Ammon's horn (tissue), 1 donor: ENCODE results near the gene GPR108.
"Not testable (repeated sequence)": the region's sequence is repeated elsewhere in the genome, so short reads cannot be mapped to it uniquely, and the experiment has no call there.

Experiments used
- DNase-seq: peaks from one replicate; pipeline ENCODE4 v3.0.0-alpha.2; 2016; ENCODE audit warnings: low spot score

The GPR108 gene

GRCh38 chr19:6761053-6761676 is 23.8 kb upstream of the GPR108 start:
- no peak for DNase-seq

- DNase-seq = no peak
These were observed 23.2 kb upstream of the GPR108 start for GRCh38 chr19:6760606-6761005.

- no peak for DNase-seq
These were observed 17.5 kb upstream of the GPR108 start for GRCh38 chr19:6754653-6755463.

GRCh38 chr19:6754136-6754535 is 16.8 kb upstream of the GPR108 start:
- DNase-seq = no peak

GRCh38 chr19:6753178-6754031 is 16.0 kb upstream of the GPR108 start:
- DNase-seq = peak; percentile 27

- no peak for DNase-seq
These were observed 15.1 kb upstream of the GPR108 start for GRCh38 chr19:6752256-6753177.

- no peak for DNase-seq
These were observed 13.8 kb upstream of the GPR108 start for GRCh38 chr19:6751189-6751588.

GRCh38 chr19:6750062-6750461 is 12.7 kb upstream of the GPR108 start:
- no peak for DNase-seq

GRCh38 chr19:6748543-6748942 is 11.2 kb upstream of the GPR108 start:
- not testable (repeated sequence) for DNase-seq

- no peak for DNase-seq
These were observed 8.6 kb upstream of the GPR108 start for GRCh38 chr19:6745965-6746364.

- peak; percentile 61 for DNase-seq
These were observed 7.3 kb upstream of the GPR108 start for GRCh38 chr19:6744381-6745301.

- DNase-seq = no peak
These were observed 6.5 kb upstream of the GPR108 start for GRCh38 chr19:6743714-6744380.

- DNase-seq = no peak
These were observed 5.7 kb upstream of the GPR108 start for GRCh38 chr19:6743066-6743465.

- no peak for DNase-seq
These were observed 3.4 kb upstream of the GPR108 start for GRCh38 chr19:6740589-6741343.

- no peak for DNase-seq
These were observed 2.7 kb upstream of the GPR108 start for GRCh38 chr19:6739883-6740588.

- peak; percentile 90 for DNase-seq
These were observed 2.1 kb upstream of the GPR108 start, which contains the start of gene TRIP10 for GRCh38 chr19:6739390-6739882. TRIP10 (plus strand) TSS chr19:6739680; CDS start chr19:6739762, 82 bp downstream.

GRCh38 chr19:6738787-6739389 is 1.5 kb upstream of the GPR108 start:
- DNase-seq = peak; percentile 23
